ENCODE measurements around the gene LRP5. TPM values are rescaled to one million over a fixed set of nuclear protein-coding genes. Genes with fewer than 3 reads are reported as not detected.
"Not testable (repeated sequence)": the region's sequence is repeated elsewhere in the genome, so short reads cannot be mapped to it uniquely, and the experiment has no call there.

Gene LRP5
- total RNA-seq, 1 donor: 0.42 TPM

GRCh38 chr11:68297494-68297811 is 14.9 kb upstream of the LRP5 start:
- Histone ChIP-seq H3K27me3 (ENCODE audit: insufficient read depth, low read length) (no peaks in the 10 kb centered on the region), H3K9me3 (ENCODE audit: low read depth, low read length) (no peaks in the 10 kb centered on the region), H3K4me1 (ENCODE audit: insufficient read depth, low read length) (peaks cover 16% of the 10 kb centered on the region), H3K4me3 (ENCODE audit: low read length) (no peak overlapping the region)

- no peak overlapping the region for H3K4me3 ChIP-seq (ENCODE audit: low read length)
- no peaks in the 10 kb centered on the region for H3K27me3 ChIP-seq (ENCODE audit: insufficient read depth, low read length)
- peaks cover 19% of the 10 kb centered on the region for H3K4me1 ChIP-seq (ENCODE audit: insufficient read depth, low read length)
- no peaks in the 10 kb centered on the region for H3K9me3 ChIP-seq (ENCODE audit: low read depth, low read length)
Measured at GRCh38 chr11:68297812-68298658, 14.4 kb upstream of the LRP5 start.

- no peaks in the 10 kb centered on the region for H3K27me3 ChIP-seq (ENCODE audit: insufficient read depth, low read length)
- H3K9me3 ChIP-seq (ENCODE audit: low read depth, low read length): no peaks in the 10 kb centered on the region
- H3K4me1 ChIP-seq (ENCODE audit: insufficient read depth, low read length): peaks cover 26% of the 10 kb centered on the region
- no peak overlapping the region for H3K4me3 ChIP-seq (ENCODE audit: low read length)
Measured at GRCh38 chr11:68298659-68299516, 13.5 kb upstream of the LRP5 start.

GRCh38 chr11:68299517-68299879 is 12.9 kb upstream of the LRP5 start:
- not testable (repeated sequence) for H3K9me3 ChIP-seq (ENCODE audit: low read depth, low read length); H3K4me3 ChIP-seq (ENCODE audit: low read length); H3K27me3 ChIP-seq (ENCODE audit: insufficient read depth, low read length)
- H3K4me1 ChIP-seq (ENCODE audit: insufficient read depth, low read length): peaks cover 26% of the 10 kb centered on the region

GRCh38 chr11:68300076-68300830 is 12.1 kb upstream of the LRP5 start:
- Histone ChIP-seq H3K27me3 (ENCODE audit: insufficient read depth, low read length) (no peaks in the 10 kb centered on the region), H3K4me3 (ENCODE audit: low read length) (no peak overlapping the region), H3K4me1 (ENCODE audit: insufficient read depth, low read length) (peaks cover 26% of the 10 kb centered on the region), H3K9me3 (ENCODE audit: low read depth, low read length) (no peaks in the 10 kb centered on the region)

- Histone ChIP-seq H3K27me3 (ENCODE audit: insufficient read depth, low read length) (no peaks in the 10 kb centered on the region), H3K4me1 (ENCODE audit: insufficient read depth, low read length) (peaks cover 14% of the 10 kb centered on the region), H3K4me3 (ENCODE audit: low read length) (no peak overlapping the region), H3K9me3 (ENCODE audit: low read depth, low read length) (no peaks in the 10 kb centered on the region)
Measured at GRCh38 chr11:68302256-68302655, 10.1 kb upstream of the LRP5 start.

- H3K4me1 ChIP-seq (ENCODE audit: insufficient read depth, low read length): peaks cover 10% of the 10 kb centered on the region
- no peaks in the 10 kb centered on the region for H3K27me3 ChIP-seq (ENCODE audit: insufficient read depth, low read length)
- no peaks in the 10 kb centered on the region for H3K9me3 ChIP-seq (ENCODE audit: low read depth, low read length)
- no peak overlapping the region for H3K4me3 ChIP-seq (ENCODE audit: low read length)
Measured at GRCh38 chr11:68302670-68303069, 9.7 kb upstream of the LRP5 start.

- no peaks in the 10 kb centered on the region for H3K27me3 ChIP-seq (ENCODE audit: insufficient read depth, low read length)
- H3K4me1 ChIP-seq (ENCODE audit: insufficient read depth, low read length): peaks cover 10% of the 10 kb centered on the region
- no peak overlapping the region for H3K4me3 ChIP-seq (ENCODE audit: low read length)
- H3K9me3 ChIP-seq (ENCODE audit: low read depth, low read length): no peaks in the 10 kb centered on the region
Measured at GRCh38 chr11:68303083-68303482, 9.3 kb upstream of the LRP5 start.

GRCh38 chr11:68303982-68304780 is 8.2 kb upstream of the LRP5 start:
- Histone ChIP-seq H3K27me3 (ENCODE audit: insufficient read depth, low read length) (no peaks in the 10 kb centered on the region), H3K4me3 (ENCODE audit: low read length) (no peak overlapping the region), H3K4me1 (ENCODE audit: insufficient read depth, low read length) (peaks cover 10% of the 10 kb centered on the region), H3K9me3 (ENCODE audit: low read depth, low read length) (no peaks in the 10 kb centered on the region)

- no peak overlapping the region for H3K4me3 ChIP-seq (ENCODE audit: low read length)
- H3K27me3 ChIP-seq (ENCODE audit: insufficient read depth, low read length): peaks cover 4% of the 10 kb centered on the region
- no peaks in the 10 kb centered on the region for H3K9me3 ChIP-seq (ENCODE audit: low read depth, low read length)
- H3K4me1 ChIP-seq (ENCODE audit: insufficient read depth, low read length): peaks cover 10% of the 10 kb centered on the region
Measured at GRCh38 chr11:68306636-68307035, 5.8 kb upstream of the LRP5 start.

GRCh38 chr11:68308068-68308467 is 4.3 kb upstream of the LRP5 start:
- H3K4me3 ChIP-seq (ENCODE audit: low read length): no peak overlapping the region
- peaks cover 5% of the 10 kb centered on the region for H3K27me3 ChIP-seq (ENCODE audit: insufficient read depth, low read length)
- peaks cover 8% of the 10 kb centered on the region for H3K4me1 ChIP-seq (ENCODE audit: insufficient read depth, low read length)
- no peaks in the 10 kb centered on the region for H3K9me3 ChIP-seq (ENCODE audit: low read depth, low read length)

- H3K9me3 ChIP-seq (ENCODE audit: low read depth, low read length): no peaks in the 10 kb centered on the region
- no peak overlapping the region for H3K4me3 ChIP-seq (ENCODE audit: low read length)
- H3K4me1 ChIP-seq (ENCODE audit: insufficient read depth, low read length): peaks cover 17% of the 10 kb centered on the region
- H3K27me3 ChIP-seq (ENCODE audit: insufficient read depth, low read length): peaks cover 20% of the 10 kb centered on the region
Measured at GRCh38 chr11:68309621-68310185, 2.7 kb upstream of the LRP5 start.

- Histone ChIP-seq H3K4me3 (ENCODE audit: low read length) (no peak overlapping the region), H3K9me3 (ENCODE audit: low read depth, low read length) (no peaks in the 10 kb centered on the region), H3K4me1 (ENCODE audit: insufficient read depth, low read length) (peaks cover 17% of the 10 kb centered on the region), H3K27me3 (ENCODE audit: insufficient read depth, low read length) (peaks cover 28% of the 10 kb centered on the region)
Measured at GRCh38 chr11:68311160-68312116, 953 bp upstream of the LRP5 start.
